ENCODE measurements around the gene ZNF391.

Gene ZNF391

GRCh38 chr6:27406085-27406484, 17.5 kb downstream of the ZNF391 start:
- TF ChIP-seq RAD21 (IDR thresholded peaks at IDR 0.05; ENCODE audit: low read depth) (no peak), TEAD4 (IDR thresholded peaks at IDR 0.05) (peak; percentile 17; the same call in 1 of the 2 replicates), FOXM1 (IDR thresholded peaks at IDR 0.05; ENCODE audit: borderline replicate concordance, low read depth) (no peak), CEBPB (IDR thresholded peaks at IDR 0.05) (peak; percentile 71), USF1 (IDR thresholded peaks at IDR 0.05) (no peak)

DNA sequence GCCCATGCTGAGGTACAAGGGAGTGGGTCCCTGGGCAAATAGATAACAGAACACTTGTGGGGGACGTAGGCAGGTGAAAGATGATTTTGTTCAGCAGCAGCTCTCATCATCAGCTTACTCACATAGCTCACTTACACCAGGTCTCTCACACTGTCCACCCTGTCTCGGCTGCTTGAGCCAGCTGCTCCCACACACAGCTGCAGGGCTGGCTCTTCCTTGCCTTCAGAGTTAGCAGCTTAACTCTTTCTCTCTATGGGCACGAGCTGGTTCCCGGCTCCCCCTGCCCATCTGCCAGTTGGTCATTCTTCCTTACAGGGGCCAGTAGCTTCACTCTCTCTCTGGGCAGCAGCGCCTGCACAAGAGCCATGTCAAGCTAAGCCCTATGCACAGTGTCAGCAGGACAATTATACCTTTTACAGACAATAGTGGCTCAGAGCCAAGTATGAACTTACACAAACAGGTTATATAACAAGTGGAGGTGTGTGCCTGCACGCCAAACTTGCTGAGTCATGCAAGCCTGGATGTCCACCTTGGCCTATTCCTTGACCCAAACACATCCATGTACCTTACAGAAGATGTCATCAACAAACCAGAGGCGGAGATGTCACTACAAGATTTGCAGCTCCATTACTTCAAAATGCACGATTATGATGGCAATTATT, 18.7 kb downstream of the ZNF391 start:
- TF ChIP-seq TAF1 (IDR thresholded peaks at IDR 0.05; ENCODE audit: low read depth) (no peak), TEAD4 (IDR thresholded peaks at IDR 0.05) (no peak), CREB1 (IDR thresholded peaks at IDR 0.05; ENCODE audit: low read depth) (no peak), EP300 (IDR thresholded peaks at IDR 0.05; ENCODE audit: borderline replicate concordance) (no peak), CEBPB (IDR thresholded peaks at IDR 0.05) (no peak), NFIC (IDR thresholded peaks at IDR 0.05) (peak; percentile 58), FOXM1 (IDR thresholded peaks at IDR 0.05; ENCODE audit: borderline replicate concordance, low read depth) (no peak), ZBTB7A (IDR thresholded peaks at IDR 0.05; ENCODE audit: low read depth) (no peak)

DNA sequence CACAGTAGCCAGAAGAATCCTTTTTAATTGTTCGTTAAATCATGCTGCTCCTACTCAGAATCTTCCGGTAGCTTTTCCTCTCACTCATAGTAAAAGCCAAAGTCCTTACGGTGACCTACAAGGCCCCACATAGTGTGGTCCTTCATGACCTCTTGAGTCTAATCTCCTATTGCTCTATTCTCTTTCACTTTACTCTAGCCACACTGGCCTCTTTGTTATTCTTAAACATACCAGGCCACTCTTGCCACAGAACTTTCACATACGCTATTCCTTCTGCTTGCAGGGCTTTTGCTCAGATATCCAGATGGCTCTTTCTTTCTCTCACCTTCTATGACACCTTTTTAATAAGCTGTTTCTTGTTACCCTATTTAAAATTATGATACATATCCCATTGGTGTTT, 25.7 kb downstream of the ZNF391 start:
- no peak for TF ChIP-seq YY1 (IDR thresholded peaks at IDR 0.05; ENCODE audit: low read depth)
- no peak for TF ChIP-seq EP300 (IDR thresholded peaks at IDR 0.05; ENCODE audit: borderline replicate concordance)
- TF ChIP-seq TCF12 (IDR thresholded peaks at IDR 0.05; ENCODE audit: low read depth): no peak

DNA sequence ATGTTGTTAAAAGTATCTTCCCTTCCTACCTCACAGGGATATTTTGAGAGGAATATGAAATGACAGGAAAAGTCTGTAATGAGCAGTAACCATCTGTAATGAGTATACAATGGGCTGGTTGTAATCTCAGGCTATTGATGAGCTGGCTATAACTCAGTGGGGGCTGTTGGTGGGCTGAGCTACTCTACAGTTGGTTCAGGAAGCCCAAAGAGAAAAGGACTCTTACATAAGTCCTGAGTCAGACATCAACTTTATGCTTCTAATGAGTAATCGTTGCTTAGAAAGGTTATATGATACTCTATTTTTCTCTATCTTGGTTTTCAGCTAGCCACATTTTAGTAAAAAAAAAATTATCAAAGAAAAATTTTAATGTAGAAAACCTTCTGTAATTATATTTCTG, 26.4 kb downstream of the ZNF391 start:
- TF ChIP-seq, protein P1, sequence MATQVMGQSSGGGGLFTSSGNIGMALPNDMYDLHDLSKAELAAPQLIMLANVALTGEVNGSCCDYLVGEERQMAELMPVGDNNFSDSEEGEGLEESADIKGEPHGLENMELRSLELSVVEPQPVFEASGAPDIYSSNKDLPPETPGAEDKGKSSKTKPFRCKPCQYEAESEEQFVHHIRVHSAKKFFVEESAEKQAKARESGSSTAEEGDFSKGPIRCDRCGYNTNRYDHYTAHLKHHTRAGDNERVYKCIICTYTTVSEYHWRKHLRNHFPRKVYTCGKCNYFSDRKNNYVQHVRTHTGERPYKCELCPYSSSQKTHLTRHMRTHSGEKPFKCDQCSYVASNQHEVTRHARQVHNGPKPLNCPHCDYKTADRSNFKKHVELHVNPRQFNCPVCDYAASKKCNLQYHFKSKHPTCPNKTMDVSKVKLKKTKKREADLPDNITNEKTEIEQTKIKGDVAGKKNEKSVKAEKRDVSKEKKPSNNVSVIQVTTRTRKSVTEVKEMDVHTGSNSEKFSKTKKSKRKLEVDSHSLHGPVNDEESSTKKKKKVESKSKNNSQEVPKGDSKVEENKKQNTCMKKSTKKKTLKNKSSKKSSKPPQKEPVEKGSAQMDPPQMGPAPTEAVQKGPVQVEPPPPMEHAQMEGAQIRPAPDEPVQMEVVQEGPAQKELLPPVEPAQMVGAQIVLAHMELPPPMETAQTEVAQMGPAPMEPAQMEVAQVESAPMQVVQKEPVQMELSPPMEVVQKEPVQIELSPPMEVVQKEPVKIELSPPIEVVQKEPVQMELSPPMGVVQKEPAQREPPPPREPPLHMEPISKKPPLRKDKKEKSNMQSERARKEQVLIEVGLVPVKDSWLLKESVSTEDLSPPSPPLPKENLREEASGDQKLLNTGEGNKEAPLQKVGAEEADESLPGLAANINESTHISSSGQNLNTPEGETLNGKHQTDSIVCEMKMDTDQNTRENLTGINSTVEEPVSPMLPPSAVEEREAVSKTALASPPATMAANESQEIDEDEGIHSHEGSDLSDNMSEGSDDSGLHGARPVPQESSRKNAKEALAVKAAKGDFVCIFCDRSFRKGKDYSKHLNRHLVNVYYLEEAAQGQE (IDR thresholded peaks at IDR 0.05; ENCODE audit: low read depth): no peak
- TF ChIP-seq ZBTB7A (IDR thresholded peaks at IDR 0.05; ENCODE audit: low read depth) (no peak), EP300 (IDR thresholded peaks at IDR 0.05; ENCODE audit: borderline replicate concordance) (no peak), EGR1 (IDR thresholded peaks at IDR 0.05) (no peak), CREB1 (IDR thresholded peaks at IDR 0.05; ENCODE audit: low read depth) (no peak)

GRCh38 chr6:27415898-27416297, 27.3 kb downstream of the ZNF391 start:
- TF ChIP-seq TEAD4 (IDR thresholded peaks at IDR 0.05): no peak
- no peak for TF ChIP-seq TAF1 (IDR thresholded peaks at IDR 0.05; ENCODE audit: low read depth)
- TF ChIP-seq FOXM1 (IDR thresholded peaks at IDR 0.05; ENCODE audit: borderline replicate concordance, low read depth): no peak
- TF ChIP-seq TCF12 (IDR thresholded peaks at IDR 0.05; ENCODE audit: low read depth): no peak
- no peak for TF ChIP-seq CREB1 (IDR thresholded peaks at IDR 0.05; ENCODE audit: low read depth)
- TF ChIP-seq, protein P2, sequence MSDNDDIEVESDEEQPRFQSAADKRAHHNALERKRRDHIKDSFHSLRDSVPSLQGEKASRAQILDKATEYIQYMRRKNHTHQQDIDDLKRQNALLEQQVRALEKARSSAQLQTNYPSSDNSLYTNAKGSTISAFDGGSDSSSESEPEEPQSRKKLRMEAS (IDR thresholded peaks at IDR 0.05): no peak
- no peak for TF ChIP-seq ZBTB7A (IDR thresholded peaks at IDR 0.05; ENCODE audit: low read depth)
- TF ChIP-seq CEBPB (IDR thresholded peaks at IDR 0.05): no peak
- no peak for TF ChIP-seq EP300 (IDR thresholded peaks at IDR 0.05; ENCODE audit: borderline replicate concordance)
- no peak for TF ChIP-seq NFIC (IDR thresholded peaks at IDR 0.05)
- TF ChIP-seq USF1 (IDR thresholded peaks at IDR 0.05): no peak
- no peak for TF ChIP-seq RAD21 (IDR thresholded peaks at IDR 0.05; ENCODE audit: low read depth)
- TF ChIP-seq EGR1 (IDR thresholded peaks at IDR 0.05): no peak
- TF ChIP-seq YY1 (IDR thresholded peaks at IDR 0.05; ENCODE audit: low read depth): no peak
- TF ChIP-seq, protein P1 (IDR thresholded peaks at IDR 0.05; ENCODE audit: low read depth): no peak

- TF ChIP-seq RAD21 (IDR thresholded peaks at IDR 0.05; ENCODE audit: low read depth) (no peak), CREB1 (IDR thresholded peaks at IDR 0.05; ENCODE audit: low read depth) (no peak), CEBPB (IDR thresholded peaks at IDR 0.05) (no peak), EP300 (IDR thresholded peaks at IDR 0.05; ENCODE audit: borderline replicate concordance) (no peak), TEAD4 (IDR thresholded peaks at IDR 0.05) (no peak), EGR1 (IDR thresholded peaks at IDR 0.05) (no peak), NFIC (IDR thresholded peaks at IDR 0.05) (no peak), TAF1 (IDR thresholded peaks at IDR 0.05; ENCODE audit: low read depth) (no peak), YY1 (IDR thresholded peaks at IDR 0.05; ENCODE audit: low read depth) (no peak), USF1 (IDR thresholded peaks at IDR 0.05) (no peak), TCF12 (IDR thresholded peaks at IDR 0.05; ENCODE audit: low read depth) (no peak), FOXM1 (IDR thresholded peaks at IDR 0.05; ENCODE audit: borderline replicate concordance, low read depth) (no peak), ZBTB7A (IDR thresholded peaks at IDR 0.05; ENCODE audit: low read depth) (no peak)
- TF ChIP-seq, protein P2 (IDR thresholded peaks at IDR 0.05): no peak
- TF ChIP-seq, protein P1 (IDR thresholded peaks at IDR 0.05; ENCODE audit: low read depth): no peak
Observed at GRCh38 chr6:27419363-27419762, 30.8 kb downstream of the ZNF391 start.
